G401.6 (cell line): ENCODE measurements around the gene ZNF688.
"Not testable (repeated sequence)": the region's sequence is repeated elsewhere in the genome, so short reads cannot be mapped to it uniquely, and the experiment has no call there.

Source experiments
- FAIRE-seq: peaks from 2 replicates; lab custom pipeline; 2012; peaks lifted over from hg19 to GRCh38; lab: Jason Lieb, UNC

ZNF688 gene

DNA sequence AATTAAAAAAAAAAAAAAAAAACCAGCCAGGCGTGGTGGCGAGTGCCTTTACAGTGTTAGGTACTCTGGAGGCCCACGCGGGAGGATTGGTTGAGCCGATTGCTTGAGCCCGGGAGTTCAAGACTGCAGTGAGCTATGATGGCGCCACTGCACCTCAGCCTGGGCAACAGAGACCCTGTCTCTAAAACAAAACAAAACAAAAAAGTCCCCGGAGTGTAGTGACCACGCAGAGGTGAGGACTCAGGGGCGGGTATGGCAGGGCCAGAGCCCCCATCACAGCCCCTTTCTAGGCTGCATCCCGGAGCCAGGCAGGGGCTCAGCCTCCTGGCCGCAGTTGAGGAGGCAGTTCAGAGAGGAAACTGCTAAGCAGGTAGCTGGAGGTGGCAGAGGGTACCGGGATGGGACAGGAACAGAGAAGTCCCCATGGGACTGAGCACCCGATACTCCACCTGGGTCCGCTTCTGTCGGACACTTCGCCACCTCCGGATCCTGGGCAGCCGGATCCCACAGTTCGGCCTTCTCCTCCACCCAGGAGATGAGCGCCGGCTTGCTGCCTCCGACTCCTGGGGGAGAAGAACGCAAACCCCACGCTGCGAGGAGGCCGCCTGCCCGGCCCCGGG lies 37.7 kb downstream of the ZNF688 start:
- no peak for FAIRE-seq

DNA sequence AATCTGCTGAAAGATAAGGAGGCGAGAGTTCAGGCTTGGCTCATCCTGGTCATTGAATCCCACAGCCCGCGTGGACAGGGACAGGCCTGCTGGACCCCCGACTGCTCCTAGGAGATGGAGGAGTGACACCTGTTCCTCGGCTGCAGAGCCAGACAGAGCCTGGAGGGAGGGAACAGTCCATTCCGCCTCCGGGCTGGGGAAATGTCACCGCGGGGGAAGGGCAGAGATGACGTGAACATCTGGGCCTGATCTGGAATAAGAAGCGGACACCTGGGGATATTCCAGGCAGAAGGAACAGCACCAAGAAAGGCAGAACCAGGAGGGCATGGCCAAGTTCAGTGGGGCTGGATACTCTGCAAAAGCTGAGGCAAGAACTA lies 38.4 kb downstream of the ZNF688 start:
- no peak for FAIRE-seq

DNA sequence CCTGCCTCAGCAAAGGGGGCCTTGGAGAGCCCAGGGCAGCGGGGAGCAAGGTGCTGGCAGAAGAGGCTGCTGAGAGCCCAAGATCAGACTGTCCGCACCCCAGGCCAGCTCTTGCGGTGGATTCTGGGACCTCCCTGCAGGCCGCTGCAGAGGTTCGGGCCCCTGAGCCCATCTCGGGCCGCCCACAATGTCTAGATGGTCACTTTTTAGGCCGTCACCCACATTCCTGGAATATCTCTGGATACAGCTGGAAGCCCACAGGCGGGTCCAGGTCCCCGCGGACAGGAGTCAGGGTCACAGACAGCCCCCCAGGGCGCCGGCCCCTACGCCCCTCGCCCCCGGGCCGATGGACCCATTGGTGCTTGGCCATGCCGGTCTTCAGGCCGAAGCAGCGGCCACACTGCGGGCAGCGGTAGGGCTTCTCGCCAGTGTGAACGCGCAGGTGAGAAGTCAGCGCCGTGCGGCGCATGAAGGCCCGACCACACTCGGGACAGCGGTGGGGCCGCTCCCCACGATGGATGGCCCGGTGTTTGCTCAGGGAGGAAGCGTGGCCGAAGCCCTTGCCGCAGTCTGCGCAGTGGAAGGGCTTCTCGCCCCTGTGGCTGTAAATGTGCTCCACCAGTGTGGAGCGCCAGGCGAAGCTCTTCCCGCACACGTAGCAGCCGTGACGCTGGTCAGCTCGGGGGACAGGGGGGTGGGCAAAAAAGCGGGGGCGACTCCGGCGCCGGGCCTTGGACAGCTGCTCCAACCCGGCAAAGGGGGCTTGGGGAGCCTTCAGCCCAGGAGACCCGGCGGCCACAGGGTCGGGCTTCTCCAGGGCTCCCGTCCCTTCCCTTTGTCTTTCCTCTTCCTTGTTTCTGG lies 39.0 kb downstream of the ZNF688 start:
- no peak for FAIRE-seq

DNA sequence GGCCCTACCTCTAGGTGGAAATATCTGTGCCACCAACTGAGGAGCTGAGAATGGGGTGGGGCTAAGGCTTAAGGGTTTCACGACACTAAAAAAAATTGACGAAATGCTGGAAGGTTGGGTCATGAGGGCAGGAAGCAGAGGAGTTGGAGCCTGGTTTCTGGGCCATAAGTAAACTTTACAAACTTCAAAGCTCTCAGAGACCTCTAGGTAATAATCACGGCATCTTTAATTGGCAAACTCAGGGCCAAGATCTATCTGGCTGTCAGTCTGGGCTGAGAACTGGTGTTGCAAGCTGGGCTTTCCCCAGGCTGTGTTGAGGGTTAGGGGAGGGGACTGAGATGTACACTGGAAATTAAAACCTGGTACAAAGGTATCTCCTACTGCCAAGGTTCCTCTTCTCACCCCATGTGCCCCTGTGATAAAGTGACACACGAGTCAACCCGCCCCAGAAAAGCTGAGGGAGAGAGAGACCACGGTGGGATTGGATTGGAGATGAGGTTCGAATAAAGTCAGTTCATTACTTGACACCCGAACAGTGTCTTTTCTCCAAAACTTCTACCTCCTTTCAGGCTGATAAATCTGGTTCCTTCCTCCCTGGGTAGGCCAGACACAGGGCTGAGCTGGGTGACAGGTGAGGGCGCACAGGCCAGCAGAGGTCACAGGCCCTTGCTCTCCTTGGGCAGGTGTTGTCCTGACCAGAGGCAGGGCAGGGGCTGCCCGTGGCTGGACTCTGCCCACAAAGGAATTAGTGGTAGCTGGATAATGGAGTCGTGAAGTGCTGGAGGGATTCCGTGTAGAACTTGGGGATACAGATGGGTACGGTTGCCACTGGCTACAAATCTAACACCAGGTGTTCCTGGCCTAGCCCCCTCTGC lies 41.1 kb downstream of the ZNF688 start:
- no peak for FAIRE-seq

DNA sequence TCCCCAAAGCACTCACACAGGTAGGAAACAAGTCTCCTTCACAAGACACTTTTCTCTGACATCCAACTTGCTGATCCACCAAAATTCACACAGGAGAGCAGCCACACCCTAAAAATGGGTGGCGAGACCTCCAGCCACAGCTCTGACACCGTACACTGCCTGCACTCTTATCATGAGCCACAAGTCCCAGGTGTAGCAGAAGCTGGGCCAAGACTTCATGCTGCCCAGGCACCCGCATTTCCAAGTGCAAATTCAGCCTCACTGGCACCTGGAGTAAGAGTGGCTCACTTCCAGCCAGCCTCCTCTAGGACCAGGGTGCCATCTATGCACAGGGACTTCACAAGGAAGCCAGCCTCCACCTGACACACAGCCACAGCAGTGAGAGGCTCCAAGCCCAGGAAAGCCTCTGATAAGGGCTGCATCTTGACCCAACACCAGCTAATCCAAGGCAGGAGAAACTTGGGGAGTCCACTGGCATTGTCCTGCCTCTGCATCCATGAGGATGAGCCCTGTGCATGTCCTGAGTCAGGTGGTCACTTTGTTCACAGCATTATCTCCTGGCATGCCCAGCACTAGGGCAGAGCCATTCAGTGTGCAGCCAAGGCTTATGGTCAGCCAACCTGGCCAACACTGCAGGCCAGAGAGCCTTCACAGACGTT lies 42.6 kb downstream of the ZNF688 start:
- FAIRE-seq: no peak

DNA sequence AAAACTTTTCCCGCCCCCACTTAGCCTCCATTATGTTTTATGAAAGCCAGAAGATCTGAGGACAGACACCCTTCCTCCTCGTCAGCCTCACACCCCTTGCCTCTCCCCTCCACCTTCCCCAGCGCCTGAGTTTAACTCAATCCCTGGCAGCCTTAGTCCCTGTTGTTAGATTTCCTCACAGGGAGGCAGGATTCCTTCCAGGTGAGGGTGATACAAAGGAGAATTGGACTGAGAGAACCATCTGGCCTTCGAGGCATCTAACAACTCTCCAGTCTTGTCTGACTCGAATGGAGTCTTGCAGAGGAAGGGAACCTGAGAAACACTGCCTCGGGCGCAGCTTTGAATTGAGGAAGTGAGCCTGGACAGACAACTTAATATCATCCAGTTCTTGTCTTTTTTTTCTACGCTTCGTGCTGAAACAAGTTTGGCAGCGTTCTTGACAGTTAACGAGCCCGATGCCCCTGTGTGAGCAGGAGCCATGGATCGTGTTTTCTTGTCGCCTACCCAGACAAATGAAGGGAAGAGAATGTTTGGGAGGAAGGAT lies 43.8 kb downstream of the ZNF688 start:
- no peak for FAIRE-seq

DNA sequence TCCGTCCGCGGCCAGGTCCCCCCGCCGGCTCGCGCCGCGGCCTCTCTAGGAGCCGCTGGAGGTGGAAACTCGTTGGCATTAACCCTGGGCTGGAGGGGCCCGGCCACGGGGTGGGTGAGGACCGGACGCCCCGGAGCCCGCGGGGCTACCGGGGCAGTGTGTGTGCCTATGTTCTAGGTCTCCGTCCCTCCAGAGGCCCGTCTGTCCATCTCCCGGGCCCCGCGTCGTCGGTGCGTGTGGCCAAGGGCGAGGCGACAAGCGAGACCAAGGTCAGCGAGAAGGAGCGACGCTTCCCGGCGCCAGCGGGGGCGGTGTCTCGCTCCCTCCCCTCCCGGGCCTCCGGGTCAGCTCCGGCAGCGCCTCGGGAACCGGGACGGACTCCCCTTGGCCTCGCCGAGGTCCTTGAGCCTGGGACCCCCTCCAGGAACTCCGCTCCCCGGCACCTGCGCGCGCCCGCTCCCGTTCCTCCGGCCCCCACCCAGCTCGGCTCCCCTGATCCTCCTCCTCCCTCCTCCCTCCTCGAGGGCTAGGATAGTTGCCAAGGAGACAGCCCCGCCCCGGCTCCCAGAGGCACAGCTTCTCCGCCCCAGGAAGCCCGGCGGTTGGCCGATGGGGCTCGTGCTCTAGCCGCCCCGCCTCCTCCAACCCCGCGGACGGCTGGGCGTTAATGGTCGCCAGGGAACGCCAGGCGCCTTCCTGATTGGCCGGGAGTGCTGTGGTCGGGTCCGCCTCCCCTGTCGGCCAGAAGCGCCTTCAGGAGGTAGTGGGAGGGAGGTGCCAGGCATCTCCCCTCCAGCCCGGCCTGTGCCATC lies 44.5 kb downstream of the ZNF688 start:
- peak; percentile 99 for FAIRE-seq

DNA sequence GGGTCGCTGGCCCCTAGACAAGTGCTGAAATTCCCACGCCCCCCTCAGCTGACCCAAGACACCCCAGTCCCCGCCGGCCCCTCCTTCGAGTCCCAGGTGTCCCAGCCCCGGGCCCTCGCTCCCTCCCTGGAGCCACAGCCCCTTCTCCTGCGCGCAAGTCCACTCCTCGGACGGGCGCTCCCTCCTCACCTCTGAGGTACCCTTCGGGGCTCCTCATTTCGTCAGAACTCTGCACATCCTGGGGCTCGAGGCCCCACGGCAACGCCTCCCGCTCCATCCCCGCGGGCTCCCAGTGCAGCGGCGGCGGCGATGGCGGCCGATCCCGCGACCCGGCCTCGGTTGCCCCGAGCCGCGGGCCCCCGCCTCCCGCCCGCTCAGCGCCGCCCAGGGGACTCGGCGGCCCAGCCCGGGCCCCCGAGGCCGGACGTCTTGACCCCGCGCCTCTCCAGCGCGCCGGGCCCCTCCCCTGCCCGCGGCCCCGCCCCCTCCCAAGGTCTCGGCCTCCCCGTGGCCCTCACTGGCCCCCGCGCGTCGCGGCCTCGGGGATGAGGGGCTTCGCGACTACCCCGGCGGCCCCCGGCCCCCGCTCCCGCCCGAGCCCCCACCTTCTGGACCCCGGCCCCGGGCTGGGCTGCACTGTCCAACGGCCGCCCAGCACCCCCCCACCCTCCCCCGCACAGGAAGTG lies 45.2 kb downstream of the ZNF688 start, which contains the start of gene ZNF768:
ZNF768 (minus strand) TSS at position 430 of the 686 bp plus-strand sequence; CDS start at position 277, 153 bp downstream.
- no peak for FAIRE-seq

DNA sequence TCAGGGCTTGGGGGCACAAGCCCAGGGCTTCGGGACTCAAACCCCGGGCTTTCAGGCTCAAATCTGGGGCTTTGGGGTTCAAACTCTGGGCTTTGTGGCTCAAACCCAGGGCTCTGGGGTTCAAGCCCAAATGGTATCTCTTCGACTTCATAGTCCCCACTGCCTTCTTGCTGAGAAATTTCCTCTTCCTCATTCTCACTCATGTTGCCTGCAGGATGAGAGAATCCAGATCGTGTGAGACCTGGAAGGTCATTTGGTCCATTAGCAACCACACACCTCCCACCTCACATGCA lies 45.7 kb downstream of the ZNF688 start:
- no peak for FAIRE-seq

DNA sequence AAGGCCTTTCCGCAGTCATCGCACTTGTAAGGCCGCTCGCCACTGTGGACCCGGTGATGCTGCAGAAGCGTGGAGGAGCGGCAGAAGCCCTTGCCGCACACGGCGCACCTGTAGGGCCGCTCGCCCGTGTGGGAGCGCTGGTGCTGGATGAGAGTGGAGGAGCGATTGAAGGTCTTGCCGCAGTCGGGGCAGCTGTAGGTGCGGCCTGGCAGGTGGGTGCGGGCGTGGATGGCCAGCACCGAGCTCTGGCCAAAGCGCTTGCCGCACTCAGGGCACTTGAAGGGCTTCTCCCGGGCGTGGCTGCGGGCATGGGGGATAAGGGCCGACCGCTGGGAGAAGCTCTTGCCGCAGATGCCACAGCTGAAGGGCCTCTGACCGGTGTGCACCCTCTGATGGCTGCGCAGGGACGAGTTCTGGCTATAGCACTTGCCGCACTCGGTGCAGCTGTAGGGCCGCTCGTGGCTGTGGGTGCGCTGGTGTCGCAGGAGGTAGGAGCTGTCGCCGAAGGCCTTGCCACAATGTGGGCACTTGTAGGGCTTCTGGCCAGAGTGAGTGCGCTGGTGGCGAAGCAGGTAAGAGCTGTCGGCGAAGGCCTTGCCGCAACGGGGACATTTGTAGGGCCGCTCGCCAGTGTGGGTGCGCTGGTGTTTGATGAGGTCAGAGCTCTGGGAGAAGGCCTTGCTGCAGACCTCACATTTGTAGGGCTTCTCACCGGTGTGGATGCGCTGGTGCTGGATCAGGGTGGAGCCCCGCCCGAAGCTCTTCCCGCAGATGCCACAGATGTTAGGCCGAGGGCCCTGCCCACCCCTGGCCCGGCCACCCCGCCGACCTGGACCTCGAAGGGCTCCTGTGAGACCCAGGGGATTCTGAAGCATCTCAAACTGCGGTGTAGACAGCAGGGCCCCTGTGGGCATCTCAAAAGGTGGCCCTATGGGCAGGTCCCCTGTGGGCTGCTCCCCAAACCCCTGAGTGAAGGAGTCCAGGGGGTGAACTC lies 46.6 kb downstream of the ZNF688 start:
- FAIRE-seq: no peak

DNA sequence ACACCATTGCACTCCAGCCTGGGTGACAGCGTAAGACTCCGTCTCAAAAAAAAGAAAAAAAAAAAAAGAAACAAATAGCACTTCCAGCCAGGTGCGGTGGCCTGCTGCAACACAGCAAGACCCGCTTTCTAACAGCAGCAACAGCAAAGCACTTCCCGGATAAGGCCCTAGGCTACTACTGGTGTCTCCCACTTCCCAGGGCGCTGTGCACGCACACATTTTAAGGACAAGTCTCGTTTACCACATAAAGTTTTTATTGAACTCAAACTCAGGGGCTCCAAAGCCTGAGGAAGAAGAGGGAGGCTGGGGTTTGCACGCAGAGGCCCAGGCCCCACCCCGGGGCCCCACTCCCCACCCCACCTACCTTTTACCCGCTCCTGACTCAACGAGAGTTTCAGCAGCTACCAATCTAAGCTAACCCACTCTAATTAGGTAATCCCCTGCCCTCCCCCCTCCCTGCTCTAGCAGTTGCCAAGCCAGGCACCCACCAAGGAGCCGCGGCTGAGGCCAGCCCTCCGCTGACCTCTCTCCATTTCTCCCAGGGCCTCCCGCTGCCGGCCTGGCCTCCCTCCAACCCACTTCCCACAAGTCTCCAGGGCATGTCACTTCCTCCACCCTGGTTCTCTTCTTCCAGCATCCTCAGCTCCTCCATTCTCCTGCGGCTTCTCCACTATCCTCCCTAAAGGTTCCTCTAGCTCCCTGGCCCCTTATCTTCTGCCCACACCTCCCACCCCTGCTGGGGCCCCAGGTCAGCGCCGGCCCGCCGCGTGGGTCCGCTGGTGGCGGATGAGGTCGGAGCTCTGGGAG lies 47.5 kb downstream of the ZNF688 start:
- no peak for FAIRE-seq

DNA sequence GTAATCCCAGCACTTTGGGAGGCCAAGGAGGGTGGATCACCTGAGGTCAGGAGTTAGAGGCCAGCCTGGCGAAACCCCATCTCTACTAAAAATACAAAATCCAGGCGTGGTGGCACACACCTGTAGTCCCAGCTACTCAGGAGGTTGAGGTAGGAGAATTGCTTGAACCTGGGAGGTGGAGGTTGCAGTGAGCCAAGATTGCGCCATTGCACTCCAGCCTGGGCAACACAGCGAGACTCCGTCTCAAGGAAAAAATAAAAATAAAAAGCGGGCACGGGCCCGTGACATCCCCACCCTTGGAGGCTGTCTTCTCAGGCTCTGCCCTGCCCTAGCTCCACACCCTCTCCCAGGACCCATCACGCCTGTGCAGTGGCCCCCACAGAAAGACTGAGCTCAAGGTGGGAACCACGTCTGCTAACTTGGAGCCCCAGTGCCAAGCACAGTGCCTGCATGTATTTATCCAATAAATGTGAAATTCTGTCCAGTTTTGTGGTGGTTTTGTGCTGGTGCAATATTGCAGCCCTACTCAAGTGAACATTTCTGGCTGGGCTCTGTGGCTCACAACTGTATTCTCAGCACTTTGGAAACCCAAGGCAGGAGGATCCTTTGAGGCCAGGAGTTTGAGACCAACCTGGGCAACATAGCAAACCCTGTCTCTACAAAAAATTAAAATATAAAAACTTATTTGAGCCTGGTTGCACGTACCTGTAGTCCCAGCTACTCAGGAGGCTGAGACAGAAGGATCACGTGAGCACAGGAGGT lies 48.6 kb downstream of the ZNF688 start:
- not testable (repeated sequence) for FAIRE-seq

DNA sequence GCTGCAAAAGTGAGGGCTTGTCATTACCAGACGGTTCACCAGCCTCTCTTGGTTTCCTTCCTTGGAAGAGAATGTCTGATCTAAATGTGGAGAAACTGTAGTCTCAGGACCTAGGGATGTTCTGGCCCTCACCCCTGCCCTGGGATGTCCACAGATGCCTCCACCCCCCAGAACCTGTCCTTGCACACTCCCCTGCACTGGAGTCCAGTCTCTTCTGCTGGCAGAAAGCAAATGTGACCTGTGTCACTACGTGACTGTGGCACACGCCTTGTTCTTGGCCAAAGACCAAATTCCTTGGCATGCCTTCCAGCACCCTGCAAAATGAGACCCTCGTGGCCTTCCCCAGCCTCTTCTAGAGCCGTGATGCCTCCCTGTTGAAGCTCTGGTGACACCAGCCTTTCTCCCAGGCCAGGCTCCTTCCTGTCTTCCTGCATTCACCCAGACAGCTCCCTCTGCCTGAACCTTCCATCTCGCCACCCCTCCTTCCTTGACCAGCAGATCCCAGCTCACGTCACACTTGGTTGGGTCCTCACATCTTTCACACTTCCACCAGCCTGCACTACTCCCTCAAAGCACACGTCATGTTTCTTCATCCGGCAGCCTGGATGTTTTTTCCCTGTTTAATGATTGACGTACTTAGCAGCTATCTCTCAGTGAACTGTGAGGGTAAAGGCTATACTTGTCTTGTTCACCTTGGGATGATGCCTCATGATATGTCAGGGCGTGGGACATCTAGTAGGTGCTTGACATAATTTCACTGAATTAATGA lies 49.5 kb downstream of the ZNF688 start:
- no peak for FAIRE-seq

DNA sequence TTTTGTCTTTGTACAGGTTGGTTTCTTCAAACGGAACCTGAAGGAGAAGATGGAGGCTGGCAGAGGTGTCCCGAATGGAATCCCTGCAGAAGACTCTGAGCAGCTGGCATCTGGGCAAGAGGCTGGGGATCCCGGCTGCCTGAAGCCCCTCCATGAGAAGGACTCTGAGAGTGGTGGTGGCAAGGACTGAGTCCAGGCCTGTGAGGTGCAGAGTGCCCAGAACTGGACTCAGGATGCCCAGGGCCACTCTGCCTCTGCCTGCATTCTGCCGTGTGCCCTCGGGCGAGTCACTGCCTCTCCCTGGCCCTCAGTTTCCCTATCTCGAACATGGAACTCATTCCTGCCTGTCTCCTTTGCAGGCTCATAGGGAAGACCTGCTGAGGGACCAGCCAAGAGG lies 50.0 kb downstream of the ZNF688 start:
- FAIRE-seq: no peak
